ENCODE results near the gene GPR65. TPM values are rescaled to one million over a fixed set of nuclear protein-coding genes. Genes with fewer than 3 reads are reported as not detected.
A peak's percentile ranks its signal among the peaks of the same experiment; 100 is the strongest.

GPR65 gene
- total RNA-seq, 2 donors from 2014 or later, result 0.57 to 0.73 TPM

GRCh38 chr14:87989956-87990299 is 15.0 kb upstream of the GPR65 start:
- DNase-seq (ENCODE audit: low spot score), result no peak
- Histone ChIP-seq H3K27ac (no peak overlapping the region), H3K36me3 (no peaks in the 10 kb centered on the region), H3K27me3 (replicated peaks; ENCODE audit: insufficient read depth) (no peaks in the 10 kb centered on the region), H3K9me3 (no peaks in the 10 kb centered on the region), H3K4me3 (no peak overlapping the region), H3K4me1 (replicated peaks) (no peaks in the 10 kb centered on the region)
- whole genome bisulfite sequencing, result 61% methylated on average over 2 of the region's 2 CpGs
- intact Hi-C loops (cut with DNase I), result no loop called here
- TF ChIP-seq POLR2A (IDR thresholded peaks at IDR 0.05), result no peak
- no peak for TF ChIP-seq POLR2AphosphoS5 (IDR thresholded peaks at IDR 0.05)
- TF ChIP-seq CTCF (IDR thresholded peaks at IDR 0.05), result no peak

GRCh38 chr14:87990682-87991081 is 14.3 kb upstream of the GPR65 start:
- no peak for DNase-seq (ENCODE audit: low spot score)
- peaks cover 4% of the 10 kb centered on the region for H3K4me1 ChIP-seq (replicated peaks)

GRCh38 chr14:87992346-87992717 is 12.6 kb upstream of the GPR65 start:
- intact Hi-C loops (cut with DNase I), result no loop called here
- Histone ChIP-seq H3K27me3 (replicated peaks; ENCODE audit: insufficient read depth) (no peaks in the 10 kb centered on the region), H3K36me3 (no peaks in the 10 kb centered on the region), H3K4me1 (replicated peaks) (peaks cover 6% of the 10 kb centered on the region), H3K27ac (peak overlapping the region; percentile 87 to 88), H3K9me3 (no peaks in the 10 kb centered on the region), H3K4me3 (peak overlapping the region; percentile 75 to 87)
- no peak for DNase-seq (ENCODE audit: low spot score)
- 14% methylated on average over 20 of the region's 20 CpGs for WGBS
- TF ChIP-seq POLR2AphosphoS5 (IDR thresholded peaks at IDR 0.05) (no peak), CTCF (IDR thresholded peaks at IDR 0.05) (no peak), POLR2A (IDR thresholded peaks at IDR 0.05) (no peak)

More at GRCh38 chr14:87990682-87991081, 14.3 kb upstream of the GPR65 start:
- Histone ChIP-seq H3K27me3 (replicated peaks; ENCODE audit: insufficient read depth) (no peaks in the 10 kb centered on the region), H3K9me3 (no peaks in the 10 kb centered on the region), H3K27ac (no peak overlapping the region), H3K4me3 (no peak overlapping the region), H3K36me3 (no peaks in the 10 kb centered on the region)
- WGBS, result 95% methylated on average over 4 of the region's 4 CpGs
- intact Hi-C loops (cut with DNase I), result no loop called here
- TF ChIP-seq POLR2AphosphoS5 (IDR thresholded peaks at IDR 0.05) (no peak), POLR2A (IDR thresholded peaks at IDR 0.05) (no peak), CTCF (IDR thresholded peaks at IDR 0.05) (no peak)

- TF ChIP-seq POLR2A (IDR thresholded peaks at IDR 0.05) (peak; percentile 62), CTCF (IDR thresholded peaks at IDR 0.05) (peak in 1 of 4 experiments; percentile 6), POLR2AphosphoS5 (IDR thresholded peaks at IDR 0.05) (peak; percentile 79)
- 6% methylated on average over 40 of the region's 83 CpGs for WGBS
- H3K9me3 ChIP-seq, result no peaks in the 10 kb centered on the region
- H3K4me3 ChIP-seq, result peak within 1 kb of the TSS; percentile 75 to 87
- no peaks in the 10 kb centered on the region for H3K36me3 ChIP-seq
- no peaks in the 10 kb centered on the region for H3K27me3 ChIP-seq (replicated peaks; ENCODE audit: insufficient read depth)
- H3K4me1 ChIP-seq (replicated peaks), result peaks cover 6% of the 10 kb centered on the region
- intact Hi-C loops (cut with DNase I), result no loop called here
- peak within 1 kb of the TSS; percentile 87 to 88 for H3K27ac ChIP-seq
- DNase-seq (ENCODE audit: low spot score), result peak; percentile 92
Observed at GRCh38 chr14:87992718-87993628, 12.0 kb upstream of the GPR65 start, which contains the start of gene GALC. Gene GALC (minus strand): TSS chr14:87993182. CDS start chr14:87993164, 18 bp downstream.

GRCh38 chr14:87994974-87995373 is 10.0 kb upstream of the GPR65 start:
- no peaks in the 10 kb centered on the region for H3K9me3 ChIP-seq
- peaks cover 6% of the 10 kb centered on the region for H3K4me1 ChIP-seq (replicated peaks)
- H3K27ac ChIP-seq, result no peak overlapping the region
- no peaks in the 10 kb centered on the region for H3K36me3 ChIP-seq
- DNase-seq (ENCODE audit: low spot score), result no peak
- H3K27me3 ChIP-seq (replicated peaks; ENCODE audit: insufficient read depth), result no peaks in the 10 kb centered on the region
- 90% methylated on average over 6 of the region's 6 CpGs for WGBS
- no peak overlapping the region for H3K4me3 ChIP-seq
- TF ChIP-seq CTCF (IDR thresholded peaks at IDR 0.05) (no peak), POLR2A (IDR thresholded peaks at IDR 0.05) (no peak), POLR2AphosphoS5 (IDR thresholded peaks at IDR 0.05) (no peak)
- intact Hi-C loops (cut with DNase I), result no loop called here

All from prostate gland (tissue), 2 donors.